Activated naive CD8-positive, alpha-beta T cell treated with anti-CD3 and anti-CD28 coated beads, Interleukin-2, amount 10 ng/mL, durations not matched to agents 7 days and 5 days (primary cell): ENCODE data around the gene PLSCR4. TPM values are rescaled to one million over a fixed set of nuclear protein-coding genes. Genes with fewer than 3 reads are reported as not detected.
A peak's percentile ranks its signal among the peaks of the same experiment; 100 is the strongest.

Source experiments
- ATAC-seq: fragments of 150-1000 bp; cut with Tn5 transposase; one replicate; pipeline ENCODE4 v1.10.0; 2021; ENCODE audit warnings: low read depth, moderate library complexity
- POLR2A ChIA-PET: fragments of 350-600 bp; sonication (Branson Sonifier 250); formaldehyde crosslinking; loops from one replicate; lab custom pipeline; 2021; ENCODE audit warnings: antibody characterized with exemption; lab: Charles Lee
- DNase-seq: peaks from one replicate; pipeline ENCODE4 v3.0.0; 2021
- H3K27ac Mint-ChIP-seq: one replicate; pipeline ENCODE4 v1.8.0; 2022; ENCODE audit warnings: mild to moderate bottlenecking, mixed read lengths
- H3K27me3 Mint-ChIP-seq: one replicate; pipeline ENCODE4 v1.8.0; 2022; ENCODE audit warnings: mild to moderate bottlenecking, moderate library complexity, mixed read lengths
- H3K36me3 Mint-ChIP-seq: one replicate; pipeline ENCODE4 v1.8.0; 2021; ENCODE audit warnings: mild to moderate bottlenecking, mixed read lengths
- H3K4me1 Mint-ChIP-seq: one replicate; pipeline ENCODE4 v1.8.0; 2021; ENCODE audit warnings: mixed read lengths
- H3K4me3 Mint-ChIP-seq: one replicate; pipeline ENCODE4 v1.8.0; 2022; ENCODE audit warnings: mild to moderate bottlenecking, moderate library complexity, mixed read lengths
- H3K9me3 Mint-ChIP-seq: one replicate; pipeline ENCODE4 v1.8.0; 2021; ENCODE audit warnings: mixed read lengths
- total RNA-seq, 2 experiments: library from RNA; stranded (reverse); gene quantifications; one replicate each; pipeline ENCODE4 v1.2.3, GENCODE V29; 2021

The PLSCR4 gene
- total RNA-seq, 2 experiments from 2014 or later: not detected

- Mint-ChIP-seq H3K4me1 (no peaks in the 10 kb centered on the region), H3K36me3 (no peaks in the 10 kb centered on the region), H3K27ac (no peak overlapping the region), H3K9me3 (no peaks in the 10 kb centered on the region), H3K27me3 (peaks cover 15% of the 10 kb centered on the region), H3K4me3 (no peak overlapping the region)
- ATAC-seq: no peak
- no peak for DNase-seq
- POLR2A ChIA-PET: no interaction called here
These were observed 54.1 kb downstream of the PLSCR4 start for GRCh38 chr3:146196789-146197188.

- Mint-ChIP-seq H3K27ac (no peak overlapping the region), H3K36me3 (no peaks in the 10 kb centered on the region), H3K27me3 (peaks cover 13% of the 10 kb centered on the region), H3K4me3 (no peak overlapping the region), H3K4me1 (no peaks in the 10 kb centered on the region), H3K9me3 (no peaks in the 10 kb centered on the region)
- no peak for ATAC-seq
- POLR2A ChIA-PET: no interaction called here
- DNase-seq: no peak
These were observed 55.3 kb downstream of the PLSCR4 start for GRCh38 chr3:146195605-146196004.

GRCh38 chr3:146195030-146195429 lies 55.9 kb downstream of the PLSCR4 start:
- Mint-ChIP-seq H3K9me3 (no peaks in the 10 kb centered on the region), H3K27me3 (peaks cover 13% of the 10 kb centered on the region), H3K4me1 (no peaks in the 10 kb centered on the region), H3K36me3 (no peaks in the 10 kb centered on the region), H3K27ac (no peak overlapping the region), H3K4me3 (no peak overlapping the region)
- DNase-seq: no peak
- POLR2A ChIA-PET: no interaction called here
- no peak for ATAC-seq

GRCh38 chr3:146191051-146191450 lies 59.9 kb downstream of the PLSCR4 start:
- no peaks in the 10 kb centered on the region for H3K4me1 Mint-ChIP-seq
- H3K36me3 Mint-ChIP-seq: no peaks in the 10 kb centered on the region
- no peak overlapping the region for H3K27ac Mint-ChIP-seq
- POLR2A ChIA-PET: no interaction called here
- no peak overlapping the region for H3K4me3 Mint-ChIP-seq
- ATAC-seq (no peak), DNase-seq (no peak)
- H3K9me3 Mint-ChIP-seq: no peaks in the 10 kb centered on the region
- peaks cover 7% of the 10 kb centered on the region for H3K27me3 Mint-ChIP-seq

GRCh38 chr3:146189519-146190173 lies 61.3 kb downstream of the PLSCR4 start:
- no peaks in the 10 kb centered on the region for H3K36me3 Mint-ChIP-seq
- ATAC-seq: peak; percentile 82
- no peak for DNase-seq
- no peak overlapping the region for H3K4me3 Mint-ChIP-seq
- POLR2A ChIA-PET: interaction anchor here (0.6 kb wide), 1 partner anchor 31 kb away, joined by 7 read pairs; no protein-coding TSS in a partner anchor
- no peaks in the 10 kb centered on the region for H3K9me3 Mint-ChIP-seq
- H3K27ac Mint-ChIP-seq: no peak overlapping the region
- peaks cover 7% of the 10 kb centered on the region for H3K27me3 Mint-ChIP-seq
- H3K4me1 Mint-ChIP-seq: no peaks in the 10 kb centered on the region

GRCh38 chr3:146187334-146187950 lies 63.5 kb downstream of the PLSCR4 start:
- no peak overlapping the region for H3K27ac Mint-ChIP-seq
- no peaks in the 10 kb centered on the region for H3K36me3 Mint-ChIP-seq
- no peaks in the 10 kb centered on the region for H3K9me3 Mint-ChIP-seq
- POLR2A ChIA-PET: no interaction called here
- no peaks in the 10 kb centered on the region for H3K4me1 Mint-ChIP-seq
- DNase-seq: no peak
- ATAC-seq: no peak
- no peak overlapping the region for H3K4me3 Mint-ChIP-seq
- peaks cover 7% of the 10 kb centered on the region for H3K27me3 Mint-ChIP-seq

- no peak for ATAC-seq
- POLR2A ChIA-PET: no interaction called here
- Mint-ChIP-seq H3K27me3 (peaks cover 6% of the 10 kb centered on the region), H3K36me3 (no peaks in the 10 kb centered on the region), H3K9me3 (no peaks in the 10 kb centered on the region), H3K4me3 (no peak overlapping the region), H3K27ac (no peak overlapping the region), H3K4me1 (no peaks in the 10 kb centered on the region)
- DNase-seq: no peak
These were observed 66.5 kb downstream of the PLSCR4 start for GRCh38 chr3:146184241-146185015.

GRCh38 chr3:146181216-146181615 lies 69.7 kb downstream of the PLSCR4 start:
- no peaks in the 10 kb centered on the region for H3K4me1 Mint-ChIP-seq
- no peak overlapping the region for H3K27ac Mint-ChIP-seq
- no peak overlapping the region for H3K4me3 Mint-ChIP-seq
- ATAC-seq: no peak
- H3K9me3 Mint-ChIP-seq: no peaks in the 10 kb centered on the region
- peaks cover 6% of the 10 kb centered on the region for H3K27me3 Mint-ChIP-seq
- no peaks in the 10 kb centered on the region for H3K36me3 Mint-ChIP-seq
- POLR2A ChIA-PET: no interaction called here
- DNase-seq: no peak

- ATAC-seq (no peak), DNase-seq (no peak)
- POLR2A ChIA-PET: no interaction called here
- Mint-ChIP-seq H3K27ac (no peak overlapping the region), H3K4me1 (no peaks in the 10 kb centered on the region), H3K4me3 (no peak overlapping the region), H3K9me3 (no peaks in the 10 kb centered on the region), H3K27me3 (peaks cover 3% of the 10 kb centered on the region), H3K36me3 (no peaks in the 10 kb centered on the region)
These were observed 70.5 kb downstream of the PLSCR4 start for GRCh38 chr3:146180376-146180775.

- H3K36me3 Mint-ChIP-seq: no peaks in the 10 kb centered on the region
These were observed 72.8 kb downstream of the PLSCR4 start for GRCh38 chr3:146178006-146178689.

GRCh38 chr3:146177519-146177918 lies 73.4 kb downstream of the PLSCR4 start:
- H3K4me3 Mint-ChIP-seq: no peak overlapping the region
- H3K4me1 Mint-ChIP-seq: no peaks in the 10 kb centered on the region
- ATAC-seq (no peak), DNase-seq (no peak)
- H3K9me3 Mint-ChIP-seq: no peaks in the 10 kb centered on the region
- no peaks in the 10 kb centered on the region for H3K36me3 Mint-ChIP-seq
- no peaks in the 10 kb centered on the region for H3K27me3 Mint-ChIP-seq
- POLR2A ChIA-PET: no interaction called here
- H3K27ac Mint-ChIP-seq: no peak overlapping the region

More at GRCh38 chr3:146178006-146178689, 72.8 kb downstream of the PLSCR4 start:
- POLR2A ChIA-PET: no interaction called here
- Mint-ChIP-seq H3K9me3 (no peaks in the 10 kb centered on the region), H3K27me3 (no peaks in the 10 kb centered on the region), H3K4me3 (no peak overlapping the region), H3K27ac (no peak overlapping the region), H3K4me1 (no peaks in the 10 kb centered on the region)
- no peak for DNase-seq
- no peak for ATAC-seq

GRCh38 chr3:146177072-146177471 lies 73.8 kb downstream of the PLSCR4 start:
- Mint-ChIP-seq H3K9me3 (no peaks in the 10 kb centered on the region), H3K27ac (no peak overlapping the region), H3K4me3 (no peak overlapping the region), H3K36me3 (no peaks in the 10 kb centered on the region), H3K4me1 (no peaks in the 10 kb centered on the region), H3K27me3 (no peaks in the 10 kb centered on the region)
- ATAC-seq (no peak), DNase-seq (no peak)
- POLR2A ChIA-PET: no interaction called here

- no peak for ATAC-seq
- H3K27ac Mint-ChIP-seq: no peak overlapping the region
- H3K4me3 Mint-ChIP-seq: no peak overlapping the region
- H3K27me3 Mint-ChIP-seq: no peaks in the 10 kb centered on the region
- no peaks in the 10 kb centered on the region for H3K36me3 Mint-ChIP-seq
- no peak for DNase-seq
- no peaks in the 10 kb centered on the region for H3K4me1 Mint-ChIP-seq
- no peaks in the 10 kb centered on the region for H3K9me3 Mint-ChIP-seq
- POLR2A ChIA-PET: no interaction called here
These were observed 78.3 kb downstream of the PLSCR4 start for GRCh38 chr3:146172586-146172985.
